HG02623 (cell line): ENCODE data around the gene MCM8.
A peak's percentile ranks its signal among the peaks of the same experiment; 100 is the strongest.

ENCODE experiments used
- ATAC-seq: cut with Tn5 transposase; IDR thresholded peaks from one replicate; pipeline ENCODE4 v1.9.1; 2021; ENCODE audit warnings: moderate library complexity; ENCODE audit not compliant: unreplicated experiment

The MCM8 gene

GRCh38 chr20:5945963-5946362 is 4.5 kb upstream of the MCM8 start:
- no peak for ATAC-seq

- ATAC-seq = no peak
Measured at GRCh38 chr20:5947276-5947675, 3.2 kb upstream of the MCM8 start.

DNA sequence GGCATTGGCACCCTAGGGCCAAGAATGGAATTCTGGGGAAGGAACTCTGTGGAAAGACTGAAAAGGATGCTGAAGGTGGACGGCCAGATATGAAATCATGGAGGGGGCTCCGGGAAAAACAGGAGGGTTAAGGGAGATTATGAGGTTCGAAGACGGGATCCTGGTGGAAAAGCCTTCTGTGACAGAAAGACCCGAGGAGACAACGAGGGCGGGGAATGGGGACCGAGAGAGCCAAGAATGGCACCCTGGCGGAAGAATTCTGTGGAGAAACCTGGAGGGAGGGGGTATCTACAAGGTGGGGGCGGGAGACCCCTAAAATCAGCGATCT is 545 bp upstream of the MCM8 start:
- ATAC-seq = no peak

DNA sequence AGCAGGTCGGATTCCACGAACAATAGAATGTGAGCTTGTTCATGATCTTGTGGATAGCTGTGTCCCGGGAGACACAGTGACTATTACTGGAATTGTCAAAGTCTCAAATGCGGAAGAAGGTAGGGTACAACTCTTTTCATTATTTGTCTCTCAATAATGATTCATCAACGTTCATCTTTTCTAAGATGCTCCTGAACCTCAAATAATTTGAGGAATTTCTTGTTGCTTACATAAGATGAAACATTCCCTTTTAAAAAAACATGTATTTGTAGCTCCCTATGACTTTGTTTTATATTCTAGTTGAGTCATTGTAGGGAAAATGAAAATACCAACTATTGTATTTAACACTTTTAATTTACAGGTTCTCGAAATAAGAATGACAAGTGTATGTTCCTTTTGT is 17.0 kb downstream of the MCM8 start:
- no peak for ATAC-seq

DNA sequence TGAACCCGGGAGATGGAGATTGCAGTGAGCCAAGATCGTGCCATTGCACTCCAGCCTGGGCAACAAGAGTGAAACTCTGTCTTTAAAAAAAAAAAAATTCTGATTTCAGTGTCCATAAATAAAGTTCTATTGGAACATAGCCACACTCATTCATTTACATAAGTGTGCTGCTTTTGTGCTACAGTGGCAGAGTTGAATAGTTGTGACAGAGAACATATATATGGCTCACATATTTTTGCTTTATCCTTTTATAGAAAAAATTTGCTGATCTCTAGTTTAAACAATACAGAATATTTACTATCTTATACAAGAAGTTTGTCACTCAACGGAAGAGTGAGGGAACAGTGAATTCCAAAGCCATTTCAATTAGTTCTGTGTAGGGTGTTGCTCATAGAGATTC is 18.0 kb downstream of the MCM8 start:
- ATAC-seq = no peak

DNA sequence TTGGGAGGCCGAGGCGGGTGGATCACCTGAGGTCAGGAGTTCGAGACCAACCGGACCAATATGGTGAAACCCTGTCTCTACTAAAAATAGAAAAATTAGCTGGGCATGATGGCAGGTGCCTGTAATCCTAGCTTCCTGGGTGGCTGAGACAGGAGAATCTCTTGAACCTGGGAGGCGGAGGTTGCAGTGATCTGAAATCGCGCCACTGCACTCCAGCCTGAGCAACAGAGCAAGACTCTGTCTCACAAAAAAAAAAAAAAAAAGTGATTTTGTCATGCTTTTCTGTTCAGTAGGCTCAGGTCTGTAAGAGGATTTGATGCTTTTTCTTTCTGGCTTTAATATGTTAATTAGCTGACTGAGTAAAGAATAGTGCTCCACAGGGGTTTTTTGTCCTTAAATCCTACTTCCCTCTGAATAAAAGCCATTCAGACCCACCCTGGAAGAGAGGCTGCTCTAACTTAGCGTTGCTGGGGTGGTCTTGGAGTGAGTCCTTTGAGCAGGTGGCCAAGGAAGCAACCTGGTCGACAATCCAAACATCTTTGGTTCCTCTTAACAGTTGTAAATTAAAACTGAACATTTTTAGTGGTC is 19.0 kb downstream of the MCM8 start:
- no peak for ATAC-seq

GRCh38 chr20:5969940-5970339 is 19.5 kb downstream of the MCM8 start:
- ATAC-seq = no peak

GRCh38 chr20:5970381-5970780 is 19.9 kb downstream of the MCM8 start:
- no peak for ATAC-seq

GRCh38 chr20:5971203-5971602 is 20.8 kb downstream of the MCM8 start:
- no peak for ATAC-seq

GRCh38 chr20:5973172-5973571 is 22.7 kb downstream of the MCM8 start:
- ATAC-seq = no peak

DNA sequence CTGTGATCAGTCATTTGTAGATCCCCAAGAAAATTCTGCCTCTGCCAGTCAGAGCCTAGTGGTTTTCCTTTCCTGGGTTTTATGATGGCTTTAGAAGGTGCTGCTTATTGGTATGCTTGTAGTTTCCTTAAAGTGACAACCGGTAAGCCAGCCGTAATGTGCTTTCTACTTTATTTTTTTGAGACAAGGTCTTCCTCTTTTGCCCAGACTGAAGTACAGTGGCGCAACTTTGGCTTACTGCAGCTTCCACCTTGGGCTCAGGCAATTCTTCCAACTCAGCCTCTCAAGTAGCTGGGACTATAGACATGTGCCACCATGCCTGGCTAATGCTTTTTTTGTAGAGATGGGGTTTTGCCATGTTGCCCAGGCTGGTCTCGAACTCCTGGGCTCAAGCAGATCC is 23.5 kb downstream of the MCM8 start:
- ATAC-seq = no peak

DNA sequence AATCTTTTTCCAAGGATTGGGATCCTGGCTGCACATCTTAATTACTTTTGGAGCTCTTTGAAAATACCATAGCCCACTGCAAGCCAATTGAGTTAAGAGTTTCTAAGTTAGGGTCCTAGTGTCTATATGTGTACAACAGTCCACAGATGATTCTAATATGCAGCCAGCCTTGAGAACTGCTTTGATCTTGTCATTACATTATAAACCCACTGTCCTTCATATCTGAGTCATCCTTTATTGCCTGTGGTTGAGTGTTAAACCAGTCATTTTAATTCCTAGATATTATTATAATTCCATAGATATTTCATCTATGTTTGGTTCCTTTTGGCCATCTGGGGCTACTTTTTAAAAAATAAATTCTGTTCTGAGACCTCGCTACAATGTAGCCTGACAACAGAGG is 24.1 kb downstream of the MCM8 start:
- no peak for ATAC-seq

DNA sequence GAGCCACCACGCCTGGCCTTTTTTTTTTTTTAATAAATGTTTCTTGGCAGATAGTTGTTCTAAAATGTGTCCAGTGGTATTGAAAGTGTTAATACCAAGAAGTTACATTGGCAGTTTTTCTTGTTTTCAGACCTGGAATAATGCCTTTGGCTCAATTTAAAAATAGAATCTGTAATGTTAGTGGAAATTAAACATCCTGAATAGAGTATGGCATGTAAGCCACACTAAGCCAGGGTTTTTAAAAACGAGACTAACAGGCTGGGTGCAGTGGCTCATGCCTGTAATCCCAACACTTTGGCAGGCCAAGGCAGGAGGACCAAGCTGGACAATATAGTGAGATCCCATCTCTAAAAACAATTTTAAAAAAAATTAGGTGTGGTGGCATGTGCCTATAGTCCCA is 25.3 kb downstream of the MCM8 start:
- no peak for ATAC-seq

- ATAC-seq = no peak
Measured at GRCh38 chr20:5977223-5977622, 26.8 kb downstream of the MCM8 start.

DNA sequence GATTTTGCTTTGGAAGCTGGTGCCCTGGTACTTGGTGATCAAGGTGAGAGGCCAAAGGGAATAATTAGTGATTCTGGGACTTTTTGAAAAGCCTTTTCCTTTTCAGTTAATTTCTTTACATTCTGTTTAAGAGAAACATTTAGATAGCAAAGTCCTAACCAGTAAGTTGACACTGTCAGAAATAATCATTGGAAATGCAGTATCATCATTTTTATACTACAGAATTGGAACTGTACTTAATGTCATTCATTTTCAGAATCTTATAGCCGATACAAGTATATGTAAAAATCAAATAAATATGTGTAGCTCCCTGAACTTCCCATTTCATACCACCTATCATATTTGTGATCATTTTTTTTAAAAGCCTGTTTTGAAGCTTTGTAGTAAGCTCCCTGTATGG is 27.5 kb downstream of the MCM8 start:
- ATAC-seq = no peak

GRCh38 chr20:5979801-5980200 is 29.3 kb downstream of the MCM8 start:
- ATAC-seq = no peak

- ATAC-seq = no peak
Measured at GRCh38 chr20:5980720-5981538, 30.5 kb downstream of the MCM8 start.

GRCh38 chr20:5987383-5987782 is 36.9 kb downstream of the MCM8 start:
- no peak for ATAC-seq

- no peak for ATAC-seq
Measured at GRCh38 chr20:5989539-5989938, 39.1 kb downstream of the MCM8 start.

GRCh38 chr20:5990946-5991345 is 40.5 kb downstream of the MCM8 start:
- no peak for ATAC-seq

DNA sequence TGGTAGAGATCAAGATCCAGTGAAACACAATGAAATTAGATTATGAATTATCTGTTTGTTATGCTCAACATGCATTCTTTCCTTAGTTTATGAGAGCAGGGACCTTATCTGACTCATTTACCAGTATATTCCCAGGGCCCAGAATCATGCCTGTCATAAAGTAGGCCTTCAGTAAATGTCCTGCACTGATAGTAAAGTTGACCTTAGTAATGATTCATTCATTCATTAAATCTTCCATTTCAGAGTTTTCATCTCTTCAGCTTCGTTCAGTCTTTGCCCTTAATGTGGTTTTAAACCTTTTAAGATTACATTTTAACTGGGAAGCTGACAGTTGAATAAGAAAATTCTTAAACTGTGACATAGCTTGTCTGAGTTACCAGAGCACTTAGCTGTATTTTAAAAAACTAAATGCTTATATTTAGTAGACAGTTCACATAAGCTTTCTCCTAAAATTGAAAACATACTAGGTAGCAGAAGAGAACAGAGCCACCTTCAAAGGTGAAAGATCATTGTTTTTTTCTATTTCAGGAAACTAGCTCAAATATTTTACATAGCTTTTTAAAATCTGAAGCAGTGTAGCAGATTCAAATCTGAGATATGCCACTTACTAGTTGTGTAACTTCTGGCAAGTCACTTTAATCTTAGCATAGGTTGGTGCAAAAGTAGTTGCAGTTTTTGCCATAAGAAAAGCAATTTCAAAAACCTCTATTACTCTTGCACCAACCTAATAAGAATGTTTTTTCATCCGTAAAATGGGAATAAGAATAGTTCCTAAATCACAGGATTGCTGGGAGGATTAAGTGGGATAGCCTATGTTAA is 41.4 kb downstream of the MCM8 start:
- no peak for ATAC-seq

DNA sequence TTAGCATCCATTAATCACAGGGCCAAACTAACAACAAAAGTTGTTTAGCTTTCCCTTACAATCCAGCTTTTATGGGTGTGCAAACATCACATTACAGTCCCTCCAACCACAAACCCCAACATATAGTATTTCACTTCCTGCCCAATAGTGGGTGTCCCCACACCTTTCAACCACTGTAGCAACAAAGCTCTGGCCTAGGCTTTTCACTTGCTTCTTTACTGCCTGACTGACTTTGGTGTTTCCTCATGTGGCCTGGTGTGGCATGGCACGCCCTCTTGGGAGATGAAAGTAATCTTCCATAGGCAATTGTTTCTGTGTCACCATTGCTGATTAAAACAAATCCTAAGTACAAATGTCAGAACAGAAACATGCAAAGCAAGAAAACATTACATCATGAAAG is 46.3 kb downstream of the MCM8 start:
- peak; percentile 98 for ATAC-seq
